GM19043 (cell line): ENCODE results near the gene SPTBN1.
"Not testable (repeated sequence)": the region's sequence is repeated elsewhere in the genome, so short reads cannot be mapped to it uniquely, and the experiment has no call there.

Experiments
- ATAC-seq: cut with Tn5 transposase; IDR thresholded peaks from one replicate; pipeline ENCODE4 v1.9.1; 2021; ENCODE audit warnings: low read depth; ENCODE audit not compliant: unreplicated experiment

SPTBN1 gene

DNA sequence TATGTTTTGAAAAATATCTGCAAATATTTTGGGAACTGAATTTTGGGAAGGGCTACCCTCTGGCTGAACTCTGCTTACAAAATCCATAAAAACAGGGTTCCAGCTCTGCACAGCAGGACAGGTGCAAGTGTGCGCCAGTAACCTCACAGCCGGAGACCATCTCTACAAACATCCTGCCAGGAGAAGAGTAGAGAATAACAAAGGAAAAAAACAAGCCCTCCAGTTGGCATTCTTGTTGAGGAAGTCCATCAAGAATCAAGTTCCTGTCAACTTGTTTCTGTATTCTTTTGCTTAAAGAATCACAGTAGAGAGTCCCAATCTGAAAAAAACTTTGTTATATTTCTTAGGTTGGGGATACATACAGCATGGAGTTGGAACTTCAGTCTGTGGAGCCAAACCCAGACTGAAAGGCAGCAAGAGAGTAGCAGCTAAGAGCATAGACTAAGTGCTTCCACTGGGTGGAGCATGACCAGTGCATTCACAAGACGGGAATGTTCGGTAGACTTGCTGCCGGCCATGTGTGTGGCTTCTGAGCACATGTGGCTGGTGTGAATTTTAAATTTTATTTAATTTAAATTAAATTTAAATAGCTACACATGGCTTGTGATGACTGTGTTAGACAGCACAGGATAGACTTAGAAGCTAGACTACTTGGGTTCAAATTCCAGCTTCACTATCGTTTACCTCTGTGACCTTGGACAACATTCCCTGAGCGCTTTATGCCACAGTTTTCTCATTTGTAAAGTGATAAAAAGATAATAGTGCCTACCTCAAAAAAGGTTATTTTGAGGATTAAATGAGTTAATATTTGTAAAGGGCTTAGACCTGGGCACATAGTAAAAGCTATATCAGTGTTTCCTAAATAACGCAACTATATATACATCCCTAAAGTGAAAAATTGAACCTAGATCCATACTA, 41.9 kb downstream of the SPTBN1 start:
- ATAC-seq: no peak

GRCh38 chr2:54499661-54500060, 43.5 kb downstream of the SPTBN1 start:
- no peak for ATAC-seq

DNA sequence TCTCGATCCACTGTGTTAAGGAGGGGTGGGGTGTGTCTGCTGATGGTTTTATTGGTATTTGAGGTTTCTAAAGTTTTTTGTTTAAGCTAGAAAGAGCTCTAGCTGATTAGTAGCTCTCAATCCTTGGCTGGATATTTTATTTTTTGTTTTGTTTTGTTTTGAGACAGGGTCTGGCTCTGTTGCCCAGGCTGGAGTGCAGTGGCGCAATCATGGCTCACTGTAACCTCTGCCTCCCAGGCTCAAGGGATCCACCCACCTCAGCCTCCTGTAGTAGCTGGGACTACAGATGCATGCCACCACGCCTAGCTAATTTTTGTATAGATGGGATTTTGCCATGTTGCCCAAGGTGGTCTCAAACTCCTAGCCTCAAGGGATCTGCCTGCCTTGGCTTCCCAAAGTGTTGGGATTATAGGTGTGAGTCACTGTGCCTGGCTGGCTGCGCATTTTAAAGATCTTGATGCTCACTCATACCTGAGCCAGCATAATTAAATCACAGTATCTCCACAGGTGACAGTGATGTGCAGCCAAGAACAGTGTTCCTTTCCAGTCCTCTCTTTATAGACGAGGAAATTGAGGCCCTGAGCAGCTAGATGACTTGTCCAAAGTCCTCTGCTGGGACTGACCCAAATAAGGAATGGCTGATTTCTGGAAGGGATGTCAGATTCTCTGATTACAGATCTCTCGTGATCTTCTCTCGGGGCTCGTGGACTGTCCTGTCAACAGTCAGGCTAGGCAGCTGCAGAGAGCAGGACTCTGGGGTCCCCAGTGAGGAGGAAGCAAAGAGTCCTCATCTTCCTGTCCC, 44.5 kb downstream of the SPTBN1 start:
- ATAC-seq: no peak

GRCh38 chr2:54502731-54503130, 46.6 kb downstream of the SPTBN1 start:
- no peak for ATAC-seq

- ATAC-seq: peak; percentile 55
Measured at GRCh38 chr2:54503192-54503591, 47.1 kb downstream of the SPTBN1 start.

DNA sequence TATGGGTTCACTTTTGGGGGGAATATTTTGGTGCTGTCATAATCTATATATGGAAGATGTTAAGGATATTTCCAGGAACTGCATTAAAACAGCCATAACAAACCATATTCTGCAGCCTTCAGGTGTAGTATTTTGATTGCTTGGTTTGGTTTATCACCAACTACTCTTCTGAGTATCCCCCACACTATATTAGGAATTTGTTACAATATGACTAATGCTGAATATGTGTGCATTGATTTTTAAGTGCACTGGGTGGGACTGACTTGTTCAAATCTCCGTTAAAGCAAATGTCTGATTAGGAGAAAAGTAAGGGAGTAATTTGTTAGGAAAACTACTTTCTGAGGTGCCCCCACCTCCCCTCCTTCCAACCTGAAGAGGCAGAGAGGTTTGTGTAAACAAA, 47.7 kb downstream of the SPTBN1 start:
- ATAC-seq: no peak

DNA sequence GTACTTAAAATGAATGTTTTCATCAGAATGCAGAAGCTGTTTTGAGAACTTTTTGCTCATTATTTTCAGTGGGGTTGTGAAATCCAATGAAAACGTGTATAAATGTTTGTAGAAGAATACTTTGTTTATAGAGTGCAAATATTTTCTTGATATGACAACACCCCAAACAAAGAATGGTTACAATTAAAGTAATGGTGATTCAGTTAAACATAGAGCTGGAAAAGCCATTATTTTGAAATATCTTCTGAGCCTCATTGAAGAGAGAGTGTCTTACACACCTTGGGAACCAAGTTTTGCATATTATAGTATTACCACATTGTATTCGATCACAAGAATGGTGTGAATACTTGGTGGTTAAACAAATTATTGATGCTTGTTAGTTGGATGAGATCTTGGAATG, 48.7 kb downstream of the SPTBN1 start:
- ATAC-seq: no peak

DNA sequence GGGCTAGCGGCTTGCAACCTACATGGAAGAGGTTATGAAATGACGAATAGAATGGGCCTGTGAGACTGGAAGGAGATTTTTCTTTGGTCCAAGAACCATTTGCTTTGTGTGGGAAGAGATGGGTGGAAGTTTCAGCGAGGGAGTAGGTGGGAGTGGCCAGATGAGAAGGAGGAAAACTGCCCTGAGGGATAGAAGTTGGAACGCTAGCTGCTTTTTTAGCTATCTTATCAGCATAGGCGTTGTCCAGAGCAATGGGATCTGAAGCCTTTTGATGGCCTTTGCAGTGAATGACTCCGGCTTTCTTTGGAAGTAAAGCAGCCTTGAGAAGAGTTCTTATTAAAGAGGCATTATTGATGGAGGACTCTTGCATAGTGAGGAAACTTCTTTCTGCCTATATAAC, 52.4 kb downstream of the SPTBN1 start:
- ATAC-seq: no peak

DNA sequence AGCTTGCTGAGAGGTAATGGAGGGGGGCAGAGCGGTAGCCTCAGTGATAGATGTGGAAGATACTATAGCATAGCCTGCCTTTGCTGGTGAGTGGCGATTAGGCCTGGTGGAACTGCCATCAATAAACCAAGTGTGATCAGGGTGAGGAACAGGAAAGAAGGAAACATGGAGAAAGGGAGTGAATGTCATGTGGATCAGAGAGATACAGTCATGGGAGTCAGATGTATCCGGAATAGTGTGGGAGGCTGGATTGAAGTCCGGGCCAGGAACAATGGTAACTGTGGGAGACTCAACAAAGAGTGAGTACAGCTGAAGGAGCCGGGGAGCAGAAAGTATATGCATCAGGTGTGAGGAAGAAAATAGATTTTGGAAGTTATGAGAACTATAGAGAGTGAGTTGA, 52.9 kb downstream of the SPTBN1 start:
- not testable (repeated sequence) for ATAC-seq

GRCh38 chr2:54510916-54511315, 54.8 kb downstream of the SPTBN1 start:
- ATAC-seq: no peak

DNA sequence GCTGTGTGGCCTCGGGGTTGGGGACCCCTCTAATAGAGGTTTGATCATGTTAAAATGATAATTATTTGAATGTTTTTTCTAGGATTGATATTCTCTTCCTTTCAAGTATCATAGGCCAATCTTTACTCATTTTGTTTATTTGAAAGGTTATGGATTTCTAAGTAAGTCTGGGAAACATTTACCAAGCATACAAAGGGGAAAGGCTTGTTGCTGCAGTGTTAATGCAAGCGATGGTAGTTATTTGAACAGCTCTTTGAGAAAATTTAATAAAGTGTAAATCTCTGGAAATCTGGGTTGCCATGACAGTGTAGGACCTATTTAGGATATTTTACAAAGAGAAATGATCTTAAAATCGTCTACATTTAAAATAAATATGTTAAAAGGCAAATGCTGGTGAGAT, 56.1 kb downstream of the SPTBN1 start:
- ATAC-seq: no peak

DNA sequence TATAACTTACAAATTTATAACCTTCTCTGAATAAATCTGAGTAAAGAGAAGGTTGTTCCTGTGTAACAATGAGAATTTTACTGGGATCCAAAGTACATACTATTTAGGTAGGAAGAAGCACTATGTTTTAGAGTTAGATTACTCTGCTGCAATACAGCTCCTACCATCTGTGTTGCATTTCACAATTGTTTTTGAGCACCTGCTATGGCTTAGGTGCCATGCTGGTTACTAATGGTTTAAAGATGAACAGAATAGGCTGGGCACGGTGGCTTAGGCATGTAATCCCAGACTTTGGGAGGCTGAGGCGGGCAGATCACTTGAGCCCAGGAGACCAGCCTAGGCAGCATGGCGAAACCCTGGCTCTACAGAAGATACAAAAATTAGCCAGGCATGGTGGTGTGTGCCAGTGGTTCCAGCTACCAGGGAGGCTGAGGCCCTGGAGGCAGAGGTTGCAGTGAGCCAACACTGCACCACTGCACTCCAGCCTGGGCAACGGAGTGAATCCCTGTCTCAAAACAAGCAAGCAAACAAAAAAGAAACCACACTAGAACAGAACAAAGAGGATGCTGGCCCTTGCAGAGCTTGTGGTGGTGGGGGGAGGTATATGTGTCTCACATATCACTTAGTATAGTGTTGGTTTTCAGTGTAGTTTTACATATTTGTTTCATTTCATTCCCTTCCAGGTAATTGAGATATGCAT, 56.7 kb downstream of the SPTBN1 start:
- ATAC-seq: no peak

DNA sequence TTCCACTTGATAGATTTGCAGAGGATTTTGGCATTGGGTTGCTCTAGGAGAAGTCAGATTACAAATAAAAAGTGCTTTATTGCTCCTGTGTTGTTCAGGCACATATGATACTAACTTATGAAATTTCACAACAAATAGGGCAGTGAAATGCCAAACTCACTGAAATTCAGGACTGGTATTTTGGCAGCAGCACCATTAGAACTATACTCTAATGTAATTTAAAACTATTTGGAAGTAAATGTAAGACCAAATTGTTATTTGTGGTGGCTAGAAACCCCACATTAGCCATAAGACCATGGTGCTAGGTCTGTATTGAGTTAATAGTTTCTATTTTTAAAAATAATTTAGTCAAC, 57.2 kb downstream of the SPTBN1 start:
- no peak for ATAC-seq

DNA sequence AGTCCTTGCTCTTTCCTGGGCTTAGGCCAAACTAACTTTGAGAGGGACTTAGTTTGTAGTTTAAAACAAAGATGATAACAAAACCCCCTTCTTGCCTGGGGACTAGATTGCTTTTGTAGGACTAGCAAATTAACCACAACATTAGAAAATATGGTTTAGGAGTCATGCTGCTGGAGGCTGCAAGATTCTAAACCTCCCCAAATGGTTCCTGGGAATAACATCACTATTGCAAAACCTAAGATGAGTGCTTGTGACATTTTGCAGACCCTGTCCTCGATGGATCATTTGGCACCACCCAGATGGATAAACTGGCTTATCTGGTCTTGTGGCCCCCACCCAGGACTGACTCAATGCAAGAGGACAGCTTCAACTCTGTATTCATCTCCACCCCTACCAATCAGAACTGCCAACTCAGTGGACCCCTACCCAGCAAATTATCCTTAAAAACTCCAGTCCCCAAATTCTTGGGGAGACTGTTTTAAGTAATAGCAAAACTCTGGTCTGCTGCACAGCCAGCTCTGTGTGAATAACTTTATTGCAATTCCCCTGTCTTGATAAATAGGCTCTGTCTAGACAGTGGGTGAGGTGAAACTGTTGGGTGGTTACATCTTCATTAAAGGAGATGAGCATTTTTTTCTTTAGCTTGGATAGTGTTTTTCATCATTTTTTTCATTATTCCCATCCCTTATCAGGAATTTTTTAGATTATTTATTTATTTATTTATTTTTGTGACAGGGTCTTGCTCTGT, 58.9 kb downstream of the SPTBN1 start:
- ATAC-seq: no peak

DNA sequence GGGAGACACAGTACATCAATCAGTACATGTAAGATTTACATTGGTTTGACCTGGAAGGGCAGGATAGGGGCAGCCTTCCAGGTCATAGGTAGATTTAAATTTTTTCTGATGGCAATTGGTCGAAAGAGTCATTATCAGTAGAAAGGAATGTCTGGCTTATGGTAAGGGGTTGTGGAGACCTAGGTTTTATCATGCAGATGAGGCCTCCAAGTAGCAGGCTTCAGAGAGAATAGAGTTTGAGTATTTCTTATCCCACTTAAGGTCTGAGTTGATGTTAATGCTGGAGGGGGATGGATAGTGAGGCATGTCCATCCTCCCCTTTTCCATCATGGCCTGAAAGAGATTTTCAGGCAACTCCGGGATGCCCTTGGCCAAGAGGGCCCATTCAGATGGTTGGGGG, 60.7 kb downstream of the SPTBN1 start:
- ATAC-seq: no peak

GRCh38 chr2:54518016-54518415, 61.9 kb downstream of the SPTBN1 start:
- not testable (repeated sequence) for ATAC-seq

GRCh38 chr2:54518430-54518829, 62.3 kb downstream of the SPTBN1 start:
- no peak for ATAC-seq

DNA sequence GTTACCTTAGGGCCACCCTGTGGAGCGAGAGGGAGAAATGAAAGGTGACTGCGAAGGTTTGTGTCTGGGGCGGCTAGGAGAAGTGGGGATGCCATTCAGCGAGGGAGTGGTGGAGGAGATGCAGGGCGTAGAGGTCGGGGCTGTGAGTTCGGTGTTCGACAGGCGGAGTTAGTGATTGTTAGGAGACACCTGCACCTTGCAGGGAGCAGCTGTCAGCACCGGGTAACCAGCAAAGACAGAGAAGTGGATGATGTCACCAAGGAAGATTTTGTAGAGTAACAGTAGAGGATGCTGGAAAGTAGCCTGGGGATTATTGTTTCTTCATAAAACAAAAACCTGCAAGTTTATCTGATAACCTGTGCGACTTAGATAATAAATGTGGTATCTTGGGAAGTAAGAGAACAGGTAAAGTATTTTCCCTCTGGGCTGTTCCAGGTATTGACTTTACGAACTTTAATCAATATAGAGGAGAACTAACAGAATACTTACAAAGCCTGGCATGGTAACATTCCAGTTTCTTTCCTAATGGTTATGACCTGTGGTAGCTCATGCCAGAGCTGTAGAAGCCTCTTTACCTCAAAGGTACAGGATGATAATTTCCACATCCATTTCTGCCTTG, 63.8 kb downstream of the SPTBN1 start:
- ATAC-seq: no peak

DNA sequence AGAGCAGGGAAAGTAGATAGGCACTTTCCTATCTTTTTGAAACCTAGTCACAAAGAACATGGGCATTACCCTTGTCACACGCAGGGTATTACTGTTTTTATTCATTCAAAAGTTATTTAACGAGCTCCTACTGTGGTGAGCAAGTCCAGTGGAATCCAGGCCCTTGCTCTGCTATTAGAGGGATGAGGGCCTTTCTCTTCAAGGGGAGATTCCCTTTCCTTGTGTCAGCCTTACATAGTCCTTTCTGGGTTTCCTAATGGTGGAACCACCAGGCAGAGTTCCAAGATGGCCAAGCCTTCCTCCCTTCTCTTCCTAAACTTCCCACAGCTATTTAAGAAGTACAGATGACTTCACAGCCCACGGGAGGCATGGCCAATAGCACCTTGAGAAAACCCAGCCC, 64.6 kb downstream of the SPTBN1 start:
- ATAC-seq: no peak

- ATAC-seq: peak; percentile 78
Measured at GRCh38 chr2:54522624-54523281, 66.6 kb downstream of the SPTBN1 start.
